Uterus (tissue), 4 donors: ENCODE data around the gene PSMB10. TPM values are rescaled to one million over a fixed set of nuclear protein-coding genes. Genes with fewer than 3 reads are reported as not detected.

Source experiments
- DNase-seq, 2 donors: peaks; one replicate each; pipeline ENCODE4 v3.0.0-alpha.2; 2019 to 2020
- H3K27ac ChIP-seq, 2 donors: fragments of 200-600 bp; sonication (generic); 1 replicate in 1 of 2; 2 replicates in 1 of 2; pipeline ENCODE4 v1.5.1; 2016 to 2018
- H3K27me3 ChIP-seq, 2 donors: fragments of 200-600 bp; sonication (generic); one replicate each; pipeline ENCODE4 v1.5.1; 2018 to 2019; ENCODE audit warnings: control low read depth in 1 of 2
- H3K36me3 ChIP-seq, 2 donors: fragments of 200-600 bp; sonication (generic); one replicate each; pipeline ENCODE4 v1.5.1; 2019; ENCODE audit warnings: control low read depth in 1 of 2
- H3K4me1 ChIP-seq, 2 donors: fragments of 200-600 bp; sonication (generic); one replicate each; pipeline ENCODE4 v1.5.1; 2018 to 2019; ENCODE audit warnings: control low read depth in 1 of 2
- H3K4me3 ChIP-seq, 2 donors: fragments of 200-600 bp; sonication (generic); 1 replicate in 1 of 2; 2 replicates in 1 of 2; pipeline ENCODE4 v1.5.1; 2018 to 2019; ENCODE audit warnings: mild to moderate bottlenecking in 1 of 2
- H3K9me3 ChIP-seq, 2 donors: fragments of 200-600 bp; sonication (generic); one replicate each; pipeline ENCODE4 v1.5.1; 2019; ENCODE audit warnings: control low read depth in 1 of 2
- CTCF ChIP-seq, 4 experiments: fragments of 200-600 bp in 2 of 4; fragments of 450-650 bp in 2 of 4; sonication (generic) in 2 of 4; IDR thresholded peaks; one replicate each; pipeline ENCODE4 v1.5.1; 2016 to 2019; ENCODE audit warnings: antibody characterized with exemption in 4 of 4, mild to moderate bottlenecking in 2 of 4, moderate library complexity in 1 of 4
- POLR2A ChIP-seq, 2 donors: fragments of 450-650 bp; IDR thresholded peaks; one replicate each; pipeline ENCODE4 v1.6.1; 2016; ENCODE audit warnings: antibody characterized with exemption in 2 of 2, mild to moderate bottlenecking in 1 of 2, moderate library complexity in 1 of 2
- intact Hi-C: fragments of 100-400 bp; cut with DNase I; formaldehyde crosslinking; loops from one replicate; pipeline ENCODE4 v1.15.1; 2023; ENCODE audit warnings: low total_unique reads
- total RNA-seq, 4 donors: library from RNA; depleted of rRNA in 3 of 4; stranded (reverse); fragments of >200 nt in 3 of 4; gene quantifications; one replicate each; pipeline versions ENCODE4 v1.1.0 to v1.2.4, GENCODE V29; 2014 to 2023
- donor health status: DM: yes; HTN: yes; CAD: no.

PSMB10 gene
- total RNA-seq, 4 donors from 2014 or later = 9.5 to 30.7 (median 15.3) TPM

GRCh38 chr16:67927131-67927941, 9.3 kb downstream of the PSMB10 start:
- H3K4me1 ChIP-seq = peaks cover 0 to 3% of the 10 kb centered on the region in 2 donors
- H3K27me3 ChIP-seq = no peaks in the 10 kb centered on the region
- H3K9me3 ChIP-seq = no peaks in the 10 kb centered on the region
- no peaks in the 10 kb centered on the region for H3K36me3 ChIP-seq
- DNase-seq = no peak
- TF ChIP-seq CTCF (IDR thresholded peaks at IDR 0.05) = no peak
- no peak for TF ChIP-seq POLR2A (IDR thresholded peaks at IDR 0.05)
- intact Hi-C loops = loop anchor here (5.0 to 10.0 kb wide), 2 partner anchors 45 to 113 kb away; partner anchors contain the start of gene NRN1L
- H3K27ac ChIP-seq = peak overlapping the region; percentile 24 to 60
- H3K4me3 ChIP-seq = no peak overlapping the region

- intact Hi-C loops = loop anchor here (5.0 to 10.0 kb wide), 2 partner anchors 44 to 111 kb away; partner anchors contain the start of gene NRN1L
- Histone ChIP-seq H3K9me3 (no peaks in the 10 kb centered on the region), H3K36me3 (no peaks in the 10 kb centered on the region), H3K27ac (peak overlapping the region; percentile 24 to 60), H3K4me3 (no peak overlapping the region), H3K27me3 (no peaks in the 10 kb centered on the region), H3K4me1 (peaks cover 0 to 3% of the 10 kb centered on the region in 2 donors)
- no peak for TF ChIP-seq POLR2A (IDR thresholded peaks at IDR 0.05)
- TF ChIP-seq CTCF (IDR thresholded peaks at IDR 0.05) = no peak
- no peak for DNase-seq
Observed at GRCh38 chr16:67926181-67926750, 10.4 kb downstream of the PSMB10 start.

GRCh38 chr16:67924140-67924906, 12.3 kb downstream of the PSMB10 start:
- H3K27ac ChIP-seq = no peak overlapping the region
- intact Hi-C loops = loop anchor here (10.0 kb wide), 1 partner anchor 110 kb away; no protein-coding TSS in a partner anchor
- peaks cover 0 to 3% of the 10 kb centered on the region in 2 donors for H3K4me1 ChIP-seq
- H3K27me3 ChIP-seq = no peaks in the 10 kb centered on the region
- H3K4me3 ChIP-seq = no peak overlapping the region
- no peaks in the 10 kb centered on the region for H3K9me3 ChIP-seq
- H3K36me3 ChIP-seq = no peaks in the 10 kb centered on the region
- no peak for DNase-seq
- TF ChIP-seq CTCF (IDR thresholded peaks at IDR 0.05) (no peak), POLR2A (IDR thresholded peaks at IDR 0.05) (no peak)

- no peak overlapping the region for H3K27ac ChIP-seq
Observed at GRCh38 chr16:67923414-67924116, 13.1 kb downstream of the PSMB10 start.

More at GRCh38 chr16:67923414-67924116, 13.1 kb downstream of the PSMB10 start:
- DNase-seq = no peak
- no peaks in the 10 kb centered on the region for H3K36me3 ChIP-seq
- intact Hi-C loops = loop anchor here (10.0 kb wide), 1 partner anchor 109 kb away; no protein-coding TSS in a partner anchor
- no peaks in the 10 kb centered on the region for H3K9me3 ChIP-seq
- no peak overlapping the region for H3K4me3 ChIP-seq
- TF ChIP-seq POLR2A (IDR thresholded peaks at IDR 0.05) = no peak
- TF ChIP-seq CTCF (IDR thresholded peaks at IDR 0.05) = no peak
- H3K27me3 ChIP-seq = no peaks in the 10 kb centered on the region
- peaks cover 0 to 3% of the 10 kb centered on the region in 2 donors for H3K4me1 ChIP-seq
